AG10803 (cell line): ENCODE data around the gene SCD5.

ENCODE experiments used
- DNase-seq: peaks from one replicate; pipeline ENCODE4 v3.0.0; 2010; ENCODE audit warnings: low read depth
- H3K4me3 ChIP-seq: 2 replicates; pipeline ENCODE4 v1.5.1; 2011; ENCODE audit warnings: mild to moderate bottlenecking, low read length, control low read depth
- TF ChIP-seq, protein P1 (sequence below): conservative IDR thresholded peaks from 2 replicates; pipeline ENCODE4 v1.5.1; 2011; ENCODE audit warnings: mild to moderate bottlenecking, low read length, control low read depth, inconsistent platforms

The SCD5 gene

DNA sequence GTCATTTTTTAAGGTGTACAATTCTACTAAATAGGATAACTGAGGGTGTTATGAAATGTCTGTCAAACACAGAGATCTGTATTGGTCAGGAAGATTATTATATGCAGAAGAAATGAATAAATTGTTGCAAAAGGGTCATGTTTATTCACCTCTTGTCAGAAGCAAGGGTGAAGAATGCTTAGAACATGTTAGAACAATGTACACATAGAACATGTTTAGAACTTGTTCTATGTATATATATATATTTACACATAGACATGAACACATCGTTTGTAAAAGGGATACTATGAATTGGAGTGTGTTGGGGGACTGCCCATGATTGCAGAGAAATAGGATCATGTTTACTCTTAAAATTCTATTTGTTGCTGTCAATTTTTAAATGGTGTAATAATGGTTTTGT, 208.8 kb downstream of the SCD5 start:
- H3K4me3 ChIP-seq = no peak overlapping the region
- TF ChIP-seq, protein P1, sequence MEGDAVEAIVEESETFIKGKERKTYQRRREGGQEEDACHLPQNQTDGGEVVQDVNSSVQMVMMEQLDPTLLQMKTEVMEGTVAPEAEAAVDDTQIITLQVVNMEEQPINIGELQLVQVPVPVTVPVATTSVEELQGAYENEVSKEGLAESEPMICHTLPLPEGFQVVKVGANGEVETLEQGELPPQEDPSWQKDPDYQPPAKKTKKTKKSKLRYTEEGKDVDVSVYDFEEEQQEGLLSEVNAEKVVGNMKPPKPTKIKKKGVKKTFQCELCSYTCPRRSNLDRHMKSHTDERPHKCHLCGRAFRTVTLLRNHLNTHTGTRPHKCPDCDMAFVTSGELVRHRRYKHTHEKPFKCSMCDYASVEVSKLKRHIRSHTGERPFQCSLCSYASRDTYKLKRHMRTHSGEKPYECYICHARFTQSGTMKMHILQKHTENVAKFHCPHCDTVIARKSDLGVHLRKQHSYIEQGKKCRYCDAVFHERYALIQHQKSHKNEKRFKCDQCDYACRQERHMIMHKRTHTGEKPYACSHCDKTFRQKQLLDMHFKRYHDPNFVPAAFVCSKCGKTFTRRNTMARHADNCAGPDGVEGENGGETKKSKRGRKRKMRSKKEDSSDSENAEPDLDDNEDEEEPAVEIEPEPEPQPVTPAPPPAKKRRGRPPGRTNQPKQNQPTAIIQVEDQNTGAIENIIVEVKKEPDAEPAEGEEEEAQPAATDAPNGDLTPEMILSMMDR = no peak
- no peak for DNase-seq

DNA sequence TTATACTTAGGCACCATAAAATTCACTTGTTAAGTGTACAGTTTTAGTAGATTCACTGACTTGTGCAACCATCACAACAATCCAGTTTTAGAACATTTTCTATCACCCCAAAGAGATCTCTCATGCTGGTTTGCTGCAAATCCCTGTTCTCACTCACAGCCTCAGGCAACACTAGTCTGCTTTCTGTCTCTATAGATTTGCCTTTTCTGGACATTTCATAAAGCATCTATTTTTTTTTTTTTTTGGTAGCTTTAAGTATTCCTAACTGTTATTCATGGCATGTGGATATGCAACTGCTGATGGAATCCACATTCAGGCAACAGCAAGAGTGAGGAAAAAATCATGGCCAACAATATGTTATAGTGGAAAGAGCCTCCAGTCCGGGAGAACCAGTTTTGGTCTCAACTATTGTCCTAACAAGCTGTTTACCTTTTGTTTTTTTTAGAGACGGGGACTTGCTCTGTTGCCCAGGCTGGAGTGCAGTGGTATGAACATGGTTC, 209.8 kb downstream of the SCD5 start:
- no peak for DNase-seq
- no peak overlapping the region for H3K4me3 ChIP-seq
- TF ChIP-seq, protein P1 = no peak

DNA sequence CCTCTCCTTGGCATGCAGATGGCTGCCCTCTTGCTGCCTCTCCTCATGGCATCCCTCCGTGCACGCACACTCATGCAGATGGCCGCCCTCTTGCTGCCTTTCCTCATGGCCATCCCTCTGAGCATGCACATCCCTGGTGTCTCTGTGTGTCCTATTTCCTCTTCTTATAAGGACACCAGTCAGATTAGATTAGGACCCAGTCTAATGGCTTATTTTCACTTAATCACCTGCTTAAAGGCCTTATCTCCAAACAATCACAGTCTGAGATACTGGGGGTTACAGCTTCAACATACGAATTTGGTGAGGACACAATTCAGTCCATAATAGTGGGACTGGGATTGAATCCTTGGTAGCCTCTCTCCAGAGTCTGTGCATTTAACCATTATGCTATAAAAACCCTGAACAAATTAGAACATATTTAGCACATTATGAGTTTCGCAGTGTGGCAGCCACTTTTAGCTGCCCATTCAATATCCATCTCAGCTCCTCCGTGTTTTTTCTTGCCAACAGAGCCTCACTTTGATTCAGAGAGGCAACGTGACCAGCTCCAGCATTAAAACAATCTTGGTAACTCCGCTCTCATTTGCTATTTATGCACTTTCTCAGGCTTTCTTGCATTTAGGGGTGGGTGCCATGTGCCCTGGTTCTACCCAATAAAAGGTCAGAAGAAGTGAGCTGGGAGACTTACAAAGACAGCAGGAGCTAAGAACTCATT, 210.6 kb downstream of the SCD5 start:
- no peak for DNase-seq
- no peak overlapping the region for H3K4me3 ChIP-seq
- TF ChIP-seq, protein P1 = no peak

DNA sequence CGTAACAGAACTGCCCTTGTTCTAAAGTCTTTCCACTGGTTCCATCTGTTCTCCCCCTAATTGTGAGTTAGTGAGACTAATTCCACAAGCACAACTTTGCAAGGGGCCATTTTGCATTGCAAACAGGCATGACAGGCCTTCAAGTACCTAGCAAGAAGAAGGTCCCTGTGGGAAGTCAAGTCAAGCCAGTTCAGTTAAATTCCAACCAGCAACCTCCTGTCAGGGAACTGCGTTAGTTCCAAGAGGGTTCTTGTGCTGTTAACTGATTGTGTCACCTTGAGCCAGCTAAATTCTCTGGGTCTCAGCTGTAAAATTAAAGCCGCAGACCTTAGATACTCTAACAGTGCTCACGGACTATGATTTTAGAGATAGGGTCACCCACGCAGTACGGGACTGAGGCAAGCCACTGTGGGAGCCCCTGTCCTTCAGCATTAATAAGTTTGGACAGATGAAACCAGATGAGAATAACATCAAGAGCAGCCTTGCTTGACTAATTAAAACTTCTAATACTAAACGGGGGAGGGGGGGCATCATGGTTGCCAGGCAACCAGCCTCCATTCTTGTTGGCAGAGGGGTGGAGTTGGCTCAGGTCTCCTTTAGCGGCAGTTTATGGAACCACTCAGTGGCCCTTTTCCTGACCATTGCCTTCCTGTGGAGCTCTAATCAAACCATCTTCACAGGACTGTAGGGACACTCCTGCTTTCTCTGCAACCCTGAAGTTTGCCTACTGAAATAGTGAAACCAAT, 212.7 kb downstream of the SCD5 start:
- H3K4me3 ChIP-seq = no peak overlapping the region
- no peak for DNase-seq
- TF ChIP-seq, protein P1 = no peak

DNA sequence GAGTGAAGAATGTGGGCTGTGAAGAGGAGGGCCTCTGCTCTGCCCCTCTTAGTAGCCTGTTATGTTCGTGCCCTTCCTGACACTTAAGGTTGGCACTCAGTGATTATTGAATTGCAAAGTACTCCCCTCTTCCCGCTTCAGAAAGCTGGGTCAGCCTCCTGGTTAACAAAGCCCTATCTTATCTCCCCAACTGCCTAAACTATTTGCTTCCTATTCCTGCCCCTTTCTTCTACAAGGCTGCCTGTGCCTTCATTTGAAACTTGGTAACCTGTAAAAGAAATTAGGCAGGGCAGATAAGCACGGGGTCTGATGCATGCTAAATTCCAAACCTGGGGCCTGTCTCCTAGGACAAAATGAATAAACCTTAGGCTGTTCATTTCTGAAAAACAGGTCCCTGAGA, 213.7 kb downstream of the SCD5 start:
- H3K4me3 ChIP-seq = no peak overlapping the region
- TF ChIP-seq, protein P1 = no peak

DNA sequence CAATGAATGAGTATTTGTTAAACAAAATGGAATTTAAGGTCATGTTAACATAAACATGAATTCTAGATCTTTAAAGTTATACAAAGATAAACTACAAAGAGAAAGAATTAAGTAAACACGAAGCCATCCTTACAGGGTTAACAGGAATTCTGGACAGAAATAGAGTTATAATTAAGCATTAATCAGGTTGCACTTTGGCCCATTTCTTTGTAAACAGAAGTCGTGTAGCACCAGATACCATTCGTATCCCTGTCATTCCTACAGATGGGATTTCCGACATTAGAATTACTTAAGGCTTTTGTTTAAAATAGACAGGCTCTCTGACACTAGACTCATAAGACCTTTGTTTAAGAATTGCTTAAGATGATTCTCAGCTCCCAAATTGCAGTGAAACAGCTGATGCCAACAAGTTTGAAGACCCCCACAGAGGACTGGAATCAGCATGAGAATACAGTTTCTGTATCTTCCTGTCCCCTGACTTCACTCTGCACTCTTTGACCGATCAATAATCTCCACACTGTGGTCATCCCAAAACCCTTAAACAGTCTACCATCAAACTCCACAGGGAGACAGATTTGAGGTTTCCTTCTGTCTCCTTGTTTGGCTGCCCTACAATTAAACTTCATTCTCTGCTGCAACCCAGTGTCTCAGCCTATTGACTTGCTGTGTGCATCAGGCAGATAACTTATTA, 214.6 kb downstream of the SCD5 start:
- H3K4me3 ChIP-seq = no peak overlapping the region
- TF ChIP-seq, protein P1 = no peak
- no peak for DNase-seq

More for the DNA sequence above, 213.7 kb downstream of the SCD5 start:
- no peak for DNase-seq
